ENCODE results near the gene PLD1.
"Not testable (repeated sequence)": the region's sequence is repeated elsewhere in the genome, so short reads cannot be mapped to it uniquely, and the experiment has no call there.

Gene PLD1

GRCh38 chr3:171643033-171643432 is 167.2 kb downstream of the PLD1 start:
- in situ Hi-C loops (cut with HindIII; ENCODE audit: low sequenced_read_pairs) = no loop called here

GRCh38 chr3:171640520-171641412 is 169.5 kb downstream of the PLD1 start:
- in situ Hi-C loops (cut with HindIII; ENCODE audit: low sequenced_read_pairs) = no loop called here

- in situ Hi-C loops (cut with HindIII; ENCODE audit: low sequenced_read_pairs) = no loop called here
Observed at GRCh38 chr3:171636666-171637065, 173.6 kb downstream of the PLD1 start.

- in situ Hi-C loops (cut with HindIII; ENCODE audit: low sequenced_read_pairs) = no loop called here
Observed at GRCh38 chr3:171632766-171633165, 177.5 kb downstream of the PLD1 start.

- in situ Hi-C loops (cut with HindIII; ENCODE audit: low sequenced_read_pairs) = not testable (repeated sequence)
Observed at GRCh38 chr3:171626799-171627198, 183.5 kb downstream of the PLD1 start.

GRCh38 chr3:171622126-171622525 is 188.2 kb downstream of the PLD1 start:
- in situ Hi-C loops (cut with HindIII; ENCODE audit: low sequenced_read_pairs) = no loop called here

GRCh38 chr3:171620825-171621434 is 189.4 kb downstream of the PLD1 start:
- in situ Hi-C loops (cut with HindIII; ENCODE audit: low sequenced_read_pairs) = no loop called here

GRCh38 chr3:171616798-171617197 is 193.5 kb downstream of the PLD1 start:
- in situ Hi-C loops (cut with HindIII; ENCODE audit: low sequenced_read_pairs) = loop anchor here (10.0 kb wide), 1 partner anchor 788 kb away; no protein-coding TSS in a partner anchor

GRCh38 chr3:171615686-171616085 is 194.6 kb downstream of the PLD1 start:
- in situ Hi-C loops (cut with HindIII; ENCODE audit: low sequenced_read_pairs) = loop anchor here (10.0 kb wide), 1 partner anchor 789 kb away; no protein-coding TSS in a partner anchor

GRCh38 chr3:171615281-171615680 is 195.0 kb downstream of the PLD1 start:
- in situ Hi-C loops (cut with HindIII; ENCODE audit: low sequenced_read_pairs) = loop anchor here (10.0 kb wide), 1 partner anchor 790 kb away; no protein-coding TSS in a partner anchor

- in situ Hi-C loops (cut with HindIII; ENCODE audit: low sequenced_read_pairs) = loop anchor here (10.0 kb wide), 1 partner anchor 790 kb away; no protein-coding TSS in a partner anchor
Observed at GRCh38 chr3:171614318-171614921, 195.9 kb downstream of the PLD1 start.

GRCh38 chr3:171607452-171607851 is 202.8 kb downstream of the PLD1 start:
- in situ Hi-C loops (cut with HindIII; ENCODE audit: low sequenced_read_pairs) = no loop called here

- in situ Hi-C loops (cut with HindIII; ENCODE audit: low sequenced_read_pairs) = no loop called here
Observed at GRCh38 chr3:171606151-171606751, 204.0 kb downstream of the PLD1 start.

- in situ Hi-C loops (cut with HindIII; ENCODE audit: low sequenced_read_pairs) = no loop called here
Observed at GRCh38 chr3:171604370-171604769, 205.9 kb downstream of the PLD1 start.

GRCh38 chr3:171602072-171602471 is 208.2 kb downstream of the PLD1 start:
- in situ Hi-C loops (cut with HindIII; ENCODE audit: low sequenced_read_pairs) = no loop called here

- in situ Hi-C loops (cut with HindIII; ENCODE audit: low sequenced_read_pairs) = no loop called here
Observed at GRCh38 chr3:171600030-171600429, 210.3 kb downstream of the PLD1 start.

- in situ Hi-C loops (cut with HindIII; ENCODE audit: low sequenced_read_pairs) = no loop called here
Observed at GRCh38 chr3:171598990-171599389, 211.3 kb downstream of the PLD1 start.

- in situ Hi-C loops (cut with HindIII; ENCODE audit: low sequenced_read_pairs) = no loop called here
Observed at GRCh38 chr3:171592786-171593185, 217.5 kb downstream of the PLD1 start.

GRCh38 chr3:171591070-171591469 is 219.2 kb downstream of the PLD1 start:
- in situ Hi-C loops (cut with HindIII; ENCODE audit: low sequenced_read_pairs) = no loop called here

GRCh38 chr3:171586274-171586673 is 224.0 kb downstream of the PLD1 start:
- in situ Hi-C loops (cut with HindIII; ENCODE audit: low sequenced_read_pairs) = no loop called here

- in situ Hi-C loops (cut with HindIII; ENCODE audit: low sequenced_read_pairs) = no loop called here
Observed at GRCh38 chr3:171585039-171585438, 225.2 kb downstream of the PLD1 start.

All from endothelial cell of hepatic sinusoid (primary cell).